GM21786 (cell line): ENCODE results near the gene ABCD1.
"Not testable (repeated sequence)": the region's sequence is repeated elsewhere in the genome, so short reads cannot be mapped to it uniquely, and the experiment has no call there.

Experiments used
- ATAC-seq: cut with Tn5 transposase; IDR thresholded peaks from one replicate; pipeline ENCODE4 v1.9.1; 2021; ENCODE audit not compliant: unreplicated experiment

ABCD1 gene

DNA sequence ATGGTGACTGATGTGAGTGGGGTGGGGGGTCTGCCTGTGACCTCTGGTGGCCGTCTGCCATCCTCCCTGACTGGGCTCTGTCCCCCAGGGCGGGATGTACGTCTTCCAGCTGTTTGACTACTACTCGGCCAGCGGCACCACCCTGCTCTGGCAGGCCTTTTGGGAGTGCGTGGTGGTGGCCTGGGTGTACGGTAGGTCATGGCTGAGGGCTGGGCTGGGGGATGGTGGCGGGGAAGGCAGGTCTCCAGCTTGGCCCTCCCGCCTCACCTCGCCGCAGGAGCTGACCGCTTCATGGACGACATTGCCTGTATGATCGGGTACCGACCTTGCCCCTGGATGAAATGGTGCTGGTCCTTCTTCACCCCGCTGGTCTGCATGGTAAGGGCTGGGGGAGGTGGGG, 30.4 kb upstream of the ABCD1 start:
- not testable (repeated sequence) for ATAC-seq

DNA sequence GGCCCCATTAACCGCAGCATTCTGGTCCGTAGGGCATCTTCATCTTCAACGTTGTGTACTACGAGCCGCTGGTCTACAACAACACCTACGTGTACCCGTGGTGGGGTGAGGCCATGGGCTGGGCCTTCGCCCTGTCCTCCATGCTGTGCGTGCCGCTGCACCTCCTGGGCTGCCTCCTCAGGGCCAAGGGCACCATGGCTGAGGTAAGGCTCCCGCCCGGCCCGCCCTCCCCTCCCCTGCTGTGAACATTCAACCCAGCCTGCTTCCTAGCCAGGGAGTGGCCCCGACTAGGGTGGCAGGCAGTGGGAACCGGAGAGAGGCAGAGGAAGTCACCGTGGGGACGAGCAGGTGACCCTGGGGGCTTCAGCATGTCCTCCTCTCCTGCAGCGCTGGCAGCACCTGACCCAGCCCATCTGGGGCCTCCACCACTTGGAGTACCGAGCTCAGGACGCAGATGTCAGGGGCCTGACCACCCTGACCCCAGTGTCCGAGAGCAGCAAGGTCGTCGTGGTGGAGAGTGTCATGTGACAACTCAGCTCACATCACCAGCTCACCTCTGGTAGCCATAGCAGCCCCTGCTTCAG, 29.9 kb upstream of the ABCD1 start:
- ATAC-seq: no peak

DNA sequence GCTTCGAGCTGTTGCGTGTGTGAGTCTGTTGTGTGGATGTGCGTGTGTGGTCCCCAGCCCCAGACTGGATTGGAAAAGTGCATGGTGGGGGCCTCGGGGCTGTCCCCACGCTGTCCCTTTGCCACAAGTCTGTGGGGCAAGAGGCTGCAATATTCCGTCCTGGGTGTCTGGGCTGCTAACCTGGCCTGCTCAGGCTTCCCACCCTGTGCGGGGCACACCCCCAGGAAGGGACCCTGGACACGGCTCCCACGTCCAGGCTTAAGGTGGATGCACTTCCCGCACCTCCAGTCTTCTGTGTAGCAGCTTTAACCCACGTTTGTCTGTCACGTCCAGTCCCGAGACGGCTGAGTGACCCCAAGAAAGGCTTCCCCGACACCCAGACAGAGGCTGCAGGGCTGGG, 28.6 kb upstream of the ABCD1 start:
- no peak for ATAC-seq

DNA sequence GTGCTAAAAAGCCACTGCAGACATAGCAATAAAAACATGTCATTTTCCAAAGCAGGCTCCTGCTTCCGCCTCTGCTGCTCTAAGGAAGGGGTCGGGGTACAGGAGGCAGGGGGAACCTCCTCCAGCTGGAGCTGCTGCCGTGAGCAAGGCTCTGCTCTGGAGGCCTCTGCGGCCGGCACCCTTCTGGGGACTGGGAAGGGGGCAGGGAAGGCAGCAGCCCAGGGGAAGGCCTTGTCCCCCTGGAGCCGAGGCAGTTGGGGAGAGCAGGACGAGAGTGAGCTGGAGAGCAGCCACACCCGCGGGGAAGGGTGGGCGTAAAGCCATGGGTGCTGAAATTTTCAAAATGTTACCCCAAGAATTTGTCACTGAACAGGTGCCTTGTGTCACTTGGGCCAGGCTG, 28.1 kb upstream of the ABCD1 start:
- not testable (repeated sequence) for ATAC-seq

DNA sequence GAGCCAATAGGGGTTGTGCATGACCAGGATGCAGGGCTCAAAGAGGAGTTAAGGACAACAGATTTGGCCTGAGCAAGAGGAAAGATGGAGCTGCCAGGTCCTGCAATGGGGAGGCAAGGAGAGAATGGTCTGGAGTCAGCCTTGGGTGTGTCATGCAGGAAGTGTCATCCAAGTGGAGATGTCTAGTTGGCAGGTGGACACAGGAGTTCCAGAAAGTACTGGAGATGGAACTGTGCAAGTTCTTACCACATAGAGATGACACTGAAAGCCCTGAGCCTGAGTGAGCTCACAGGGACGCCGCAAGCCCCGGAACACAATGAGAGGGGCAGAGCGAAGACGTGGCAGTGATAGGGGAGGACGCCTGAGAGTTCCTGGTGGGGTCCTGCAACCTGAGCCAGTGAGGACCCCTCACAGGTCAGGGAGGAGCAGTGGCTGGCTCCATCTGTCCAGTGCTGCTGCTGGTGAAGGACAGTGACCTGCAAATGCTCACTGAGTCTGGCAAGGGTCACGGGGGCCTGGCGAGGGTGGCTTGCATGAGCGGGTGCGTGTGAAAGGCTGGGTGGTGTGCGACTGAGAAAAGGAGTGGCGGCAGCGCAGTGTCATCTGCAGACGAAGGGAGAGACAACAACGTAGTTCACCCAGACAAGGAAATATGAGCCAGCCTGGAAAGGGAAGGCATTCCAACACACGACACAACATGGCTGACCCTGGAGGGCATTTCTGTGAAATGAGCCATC, 27.5 kb upstream of the ABCD1 start:
- ATAC-seq: not testable (repeated sequence)

DNA sequence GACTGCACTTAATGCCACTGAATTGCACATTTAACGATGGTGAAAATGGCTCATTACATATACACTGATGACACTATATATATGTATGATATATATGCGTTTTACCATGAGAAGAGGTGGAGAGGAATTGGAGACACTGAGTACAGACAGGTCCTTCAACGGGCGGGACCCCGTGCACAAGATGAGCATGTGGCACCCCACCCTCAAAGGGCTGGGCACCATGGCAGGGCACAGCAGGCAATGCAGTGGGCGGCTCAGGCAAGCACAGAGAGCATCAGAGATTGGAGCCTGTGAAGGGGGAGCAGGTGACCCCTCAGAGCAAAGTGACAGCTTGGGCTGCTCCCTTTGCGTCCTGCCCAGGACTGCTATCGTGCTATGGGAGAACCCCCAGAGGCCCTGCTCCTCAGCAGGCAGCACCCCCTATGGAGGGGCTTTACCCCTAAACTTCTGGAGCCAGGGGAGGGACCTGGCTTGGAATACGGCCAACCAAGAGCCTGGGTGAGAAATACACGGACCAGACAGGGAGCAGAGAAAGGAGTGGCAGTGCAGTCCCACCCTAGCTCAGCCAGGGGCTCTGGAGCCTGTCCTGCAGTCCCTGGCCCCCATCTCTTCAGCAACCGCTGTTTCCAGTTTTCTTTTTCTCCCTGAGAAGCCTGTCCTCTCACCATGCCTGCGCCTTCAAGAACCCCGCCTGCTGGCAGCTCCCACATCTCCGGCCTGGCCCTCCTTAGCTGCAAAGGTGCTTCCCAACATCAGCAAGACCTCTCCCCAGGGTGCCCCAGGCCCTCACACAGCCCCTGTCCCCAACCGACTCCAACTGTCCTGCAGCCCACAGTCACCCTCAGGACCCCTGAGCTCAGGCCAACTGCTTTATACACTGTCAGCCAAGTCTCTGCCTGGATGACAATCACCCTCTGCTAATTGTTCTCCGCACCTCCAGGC, 26.5 kb upstream of the ABCD1 start:
- ATAC-seq: no peak

DNA sequence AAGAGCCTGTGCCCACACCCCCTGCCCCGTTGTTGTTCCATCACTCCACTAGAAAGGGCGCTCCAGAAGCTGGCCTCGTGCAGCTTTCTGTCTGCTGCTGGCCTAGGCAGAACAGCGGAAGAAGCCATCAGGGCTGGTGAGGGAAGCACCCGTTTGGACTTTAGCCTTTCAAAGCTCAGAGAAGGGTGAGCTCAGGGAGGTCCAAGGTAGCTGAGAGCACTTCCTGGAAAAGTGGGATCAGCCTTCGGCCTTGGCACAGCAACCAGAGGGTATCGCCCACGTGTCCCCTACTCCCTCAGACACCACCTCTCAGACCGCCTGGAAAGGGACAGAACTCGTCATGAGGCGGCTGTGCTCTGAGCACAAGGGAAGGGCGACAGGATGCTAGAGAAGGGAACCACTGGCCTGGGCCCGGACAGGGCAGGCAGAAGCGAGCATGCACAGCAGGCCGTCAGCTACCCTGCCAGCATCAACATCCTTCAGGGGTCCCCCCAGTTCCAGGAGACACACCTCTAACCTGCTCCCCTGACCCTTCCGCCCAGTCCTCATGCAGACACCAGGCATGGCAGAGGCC, 25.4 kb upstream of the ABCD1 start:
- not testable (repeated sequence) for ATAC-seq

DNA sequence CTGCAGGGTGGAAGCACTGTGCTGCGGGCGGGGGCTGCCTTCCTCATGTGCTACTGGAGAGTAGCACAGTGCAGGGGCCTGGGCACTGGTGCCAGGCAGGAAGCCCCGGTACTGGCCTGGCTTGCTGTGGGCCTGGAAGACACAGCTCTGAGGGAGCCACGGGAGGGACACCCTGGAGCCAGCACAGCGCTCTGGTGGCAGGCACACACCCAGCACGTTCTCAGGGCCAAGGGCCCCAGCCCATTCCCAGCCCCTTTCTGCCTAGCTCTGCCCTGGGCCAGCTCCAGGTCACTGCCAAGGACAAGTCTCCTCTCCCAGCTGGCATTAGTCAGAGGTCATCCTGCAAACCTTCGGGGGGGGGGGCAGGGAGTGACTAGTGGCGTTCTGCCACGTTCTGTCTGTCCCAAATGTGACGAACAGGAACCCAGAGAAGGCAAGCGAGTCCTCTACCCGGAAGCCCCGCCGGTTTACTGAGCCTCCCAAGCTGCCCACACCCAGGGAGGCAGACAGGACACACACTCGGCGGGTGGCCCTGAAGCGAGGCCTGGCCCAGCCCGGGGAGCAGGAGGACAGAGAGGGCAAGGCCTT, 24.8 kb upstream of the ABCD1 start:
- not testable (repeated sequence) for ATAC-seq

DNA sequence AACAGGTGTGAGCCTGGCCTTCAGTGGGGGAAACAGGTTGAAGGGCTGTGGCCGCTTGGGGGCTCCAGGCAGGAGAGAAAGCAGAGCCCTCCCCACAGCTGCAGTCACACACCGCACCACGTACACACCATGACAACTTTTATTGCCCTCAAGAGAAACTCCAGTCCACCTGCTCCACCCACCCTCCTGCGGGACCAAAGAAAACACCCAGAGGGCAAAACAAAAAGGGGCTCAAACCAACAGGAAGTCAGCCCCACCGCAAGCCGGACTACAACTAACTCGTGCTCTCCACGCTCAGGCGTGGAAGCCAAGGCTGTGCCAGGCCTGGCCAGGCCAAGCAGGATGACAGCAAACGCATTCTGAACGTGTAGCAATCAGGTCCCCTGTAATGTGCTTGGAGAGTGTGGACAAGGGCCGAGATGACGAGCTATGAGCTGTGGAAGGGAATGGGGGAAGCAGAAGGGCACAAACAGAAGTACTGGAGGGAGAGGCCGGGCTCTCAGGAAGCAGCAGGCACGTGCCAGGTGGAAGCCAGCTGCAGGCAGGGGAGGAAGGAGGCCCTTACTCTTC, 24.2 kb upstream of the ABCD1 start:
- ATAC-seq: no peak

DNA sequence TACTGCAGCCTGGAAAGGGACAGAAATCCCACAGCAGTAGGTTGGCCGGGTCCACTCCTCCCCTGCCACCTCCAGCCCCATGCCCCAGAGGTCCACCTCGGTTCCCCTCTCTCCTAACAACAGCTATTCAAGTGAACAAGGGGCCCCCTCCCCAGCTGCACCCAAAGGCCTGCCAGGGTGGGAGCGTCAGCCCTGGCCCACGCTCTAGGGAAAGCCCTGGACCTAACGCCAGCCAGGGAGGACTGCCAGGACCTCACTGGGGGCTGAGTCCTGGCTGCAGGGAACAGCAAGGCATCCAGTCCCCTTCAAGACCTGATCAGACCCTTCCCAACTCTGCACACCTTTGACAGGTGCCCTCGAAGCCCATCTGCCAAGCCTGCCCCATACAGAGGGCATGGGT, 23.7 kb upstream of the ABCD1 start:
- ATAC-seq: no peak

DNA sequence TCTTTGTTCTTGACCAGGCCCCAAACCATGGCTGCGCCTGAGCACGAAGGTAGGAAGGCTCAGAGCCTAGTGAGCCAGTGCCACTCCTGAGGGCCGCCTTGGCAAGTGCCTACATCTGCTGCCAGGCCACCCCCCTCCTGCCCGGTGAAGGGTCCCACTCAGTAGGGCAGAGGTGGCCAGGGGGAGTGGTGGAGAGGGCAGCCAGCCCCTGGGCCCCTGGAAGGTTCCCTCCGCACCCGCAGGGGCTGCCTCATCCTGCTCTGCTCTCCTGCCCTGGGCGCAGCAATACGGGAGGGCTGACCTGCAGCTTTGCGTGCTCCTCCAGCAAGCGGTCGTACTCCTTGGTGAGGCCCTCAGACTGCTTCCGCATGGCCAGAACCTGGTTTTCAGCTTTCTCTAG, 22.9 kb upstream of the ABCD1 start:
- no peak for ATAC-seq

DNA sequence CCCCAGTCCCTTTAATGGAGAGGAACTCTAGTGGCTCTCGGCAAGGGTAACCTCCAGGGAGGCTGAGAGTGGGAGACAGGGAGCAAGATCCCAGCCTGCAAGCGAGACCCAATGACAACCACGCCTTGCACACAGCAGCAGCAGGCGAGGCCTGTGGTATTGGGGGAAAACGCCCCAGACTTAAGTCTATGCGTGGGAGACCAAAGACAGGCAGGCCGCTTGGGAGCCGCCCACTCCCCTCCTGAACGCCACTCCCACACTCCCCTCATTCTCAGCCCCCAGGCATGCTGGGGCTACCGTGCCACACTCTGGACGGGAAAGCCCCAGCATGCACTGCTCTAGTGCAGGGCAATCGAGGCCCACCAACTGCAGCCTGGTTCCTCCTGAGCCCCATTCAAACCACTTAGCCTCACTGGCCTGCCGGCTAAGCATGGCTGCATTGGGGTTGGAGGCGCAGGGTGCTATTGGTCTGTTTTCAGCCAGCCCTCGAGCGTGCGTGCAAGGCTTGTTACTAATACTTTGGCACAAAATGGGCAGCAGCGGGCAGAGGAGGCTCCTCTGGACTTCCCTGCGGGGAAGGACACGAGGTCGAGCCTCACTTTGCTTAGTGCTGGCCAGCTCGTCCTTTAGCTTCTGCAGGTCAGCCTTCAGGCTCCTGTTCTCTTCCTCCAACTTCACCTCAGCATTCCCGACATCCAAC, 22.2 kb upstream of the ABCD1 start:
- no peak for ATAC-seq

DNA sequence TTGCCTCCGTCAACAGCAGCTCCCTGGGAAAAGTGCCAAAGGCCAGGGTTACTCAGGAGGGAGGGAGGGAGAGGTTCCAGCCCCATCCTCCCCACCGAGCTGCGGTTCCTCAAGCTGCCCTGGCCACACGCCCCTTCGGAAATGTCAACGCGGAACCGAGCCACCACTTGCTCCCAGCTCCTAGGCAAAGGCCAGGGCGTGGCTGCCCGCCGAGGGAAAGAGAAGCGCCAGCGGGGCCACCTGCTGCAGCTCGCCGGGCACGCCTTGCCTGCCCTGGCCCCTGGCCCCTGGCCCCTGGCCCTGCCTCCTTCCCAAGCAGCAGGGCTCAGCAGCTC, 21.7 kb upstream of the ABCD1 start:
- ATAC-seq: no peak

DNA sequence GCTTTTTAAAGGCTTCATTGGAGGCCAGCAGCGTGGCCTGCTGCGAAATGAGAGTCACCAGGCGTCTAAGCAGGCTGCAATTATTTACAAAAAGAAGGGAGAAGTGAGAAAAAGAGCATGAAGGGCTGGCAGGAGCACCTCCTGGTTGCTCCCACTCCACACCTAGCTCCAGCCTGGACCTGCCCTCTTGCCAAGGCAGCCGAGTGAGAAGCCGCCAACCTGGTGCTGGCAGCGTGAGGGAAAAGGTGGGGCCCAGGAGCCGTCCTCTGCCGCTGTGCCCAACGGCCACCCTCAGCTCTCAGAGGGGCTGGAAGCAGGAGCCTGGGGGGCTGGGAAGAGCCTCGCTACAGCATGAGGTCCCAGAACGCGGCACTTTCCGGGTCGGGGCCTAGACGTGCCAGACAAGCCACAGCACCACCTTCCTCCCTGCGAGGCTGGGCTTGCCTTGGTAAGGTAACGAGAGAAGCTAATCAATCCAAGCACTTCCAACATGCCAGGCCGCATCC, 20.6 kb upstream of the ABCD1 start:
- ATAC-seq: no peak

DNA sequence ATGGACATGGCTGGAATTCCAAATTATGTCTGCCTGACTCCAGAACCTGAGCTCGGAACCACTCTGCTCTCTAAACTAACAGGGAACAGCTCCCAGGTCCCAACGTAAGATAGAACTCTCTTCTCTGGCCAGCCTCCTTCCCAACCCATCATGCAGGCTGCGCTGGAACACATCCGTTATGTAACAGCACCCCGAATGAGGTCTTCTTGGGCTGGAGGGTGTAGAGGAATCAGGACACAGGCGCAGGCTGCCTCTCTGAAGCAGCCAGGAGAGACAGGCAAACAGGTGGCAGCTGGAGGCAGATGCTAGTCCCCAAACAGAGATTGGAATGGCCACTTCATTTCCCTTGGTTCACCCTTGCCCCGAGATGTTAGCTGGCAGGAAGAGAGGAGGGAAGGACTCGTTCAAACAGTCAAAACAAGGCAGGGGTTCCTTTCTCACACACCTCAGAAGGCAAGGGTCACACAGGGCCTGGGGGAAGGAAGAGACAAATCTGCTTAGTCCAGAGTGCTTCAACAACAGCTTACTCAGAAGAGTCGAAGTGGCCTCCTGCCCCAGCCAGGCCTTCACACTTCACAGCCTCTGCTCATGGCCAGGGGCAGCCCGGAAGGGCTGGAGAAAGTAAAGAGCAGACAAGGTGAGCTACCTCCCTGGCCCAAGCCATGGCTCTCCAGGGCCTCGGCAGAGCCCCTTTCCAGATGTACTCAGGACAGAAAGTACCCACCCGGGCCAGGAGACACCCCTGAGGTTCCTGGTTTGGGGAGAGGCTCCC, 19.8 kb upstream of the ABCD1 start:
- not testable (repeated sequence) for ATAC-seq

DNA sequence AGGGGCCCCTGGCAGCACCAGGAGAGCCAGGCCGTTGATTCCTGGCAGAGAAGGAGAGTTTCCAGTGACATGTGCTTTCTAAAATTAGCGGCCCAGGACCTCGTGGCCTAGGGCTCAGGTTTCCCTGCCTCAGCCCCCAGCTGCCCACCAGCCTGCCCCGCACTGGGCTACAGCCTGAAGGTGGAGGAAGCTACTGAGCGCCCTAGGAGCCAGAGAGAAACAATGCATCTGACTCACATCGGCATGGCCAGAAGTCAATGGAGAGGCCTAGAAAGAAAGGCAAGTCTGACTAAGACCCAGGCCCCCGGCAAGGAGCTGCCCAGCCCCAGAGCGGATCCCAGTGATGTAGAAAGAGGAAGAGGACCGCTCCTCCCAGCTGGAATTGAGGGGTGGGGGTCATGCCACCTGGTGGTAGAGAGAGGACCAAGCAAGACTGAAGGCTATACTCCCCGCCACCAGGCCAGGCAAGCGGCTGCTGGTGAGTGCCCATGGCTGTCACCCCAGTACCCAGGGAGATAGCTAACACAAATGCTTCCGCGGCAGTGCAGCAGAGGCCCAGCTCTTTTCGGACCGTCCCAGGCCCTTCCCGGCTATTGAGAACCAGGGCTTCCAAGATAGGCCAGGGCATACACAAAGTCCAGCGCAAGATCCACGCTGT, 19.1 kb upstream of the ABCD1 start:
- not testable (repeated sequence) for ATAC-seq

DNA sequence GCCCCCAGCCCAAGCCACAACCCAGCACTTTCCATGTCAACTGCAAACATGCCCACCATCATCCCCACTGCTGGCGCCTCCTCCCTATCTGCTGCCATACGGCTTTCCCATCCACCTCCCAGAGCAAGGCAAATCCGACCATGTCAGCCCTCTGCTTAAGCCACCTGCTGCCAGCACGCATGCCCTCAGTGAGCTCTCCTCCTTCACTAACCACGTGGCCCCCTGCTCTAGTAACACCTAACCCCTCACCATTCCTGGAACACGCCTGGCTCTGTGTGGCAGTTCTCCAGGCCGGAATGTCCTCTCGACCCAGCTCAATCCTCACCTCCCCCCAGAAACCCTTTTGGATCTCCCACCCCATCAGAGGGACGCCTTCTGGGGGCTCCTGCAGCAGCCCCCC, 17.9 kb upstream of the ABCD1 start:
- no peak for ATAC-seq

DNA sequence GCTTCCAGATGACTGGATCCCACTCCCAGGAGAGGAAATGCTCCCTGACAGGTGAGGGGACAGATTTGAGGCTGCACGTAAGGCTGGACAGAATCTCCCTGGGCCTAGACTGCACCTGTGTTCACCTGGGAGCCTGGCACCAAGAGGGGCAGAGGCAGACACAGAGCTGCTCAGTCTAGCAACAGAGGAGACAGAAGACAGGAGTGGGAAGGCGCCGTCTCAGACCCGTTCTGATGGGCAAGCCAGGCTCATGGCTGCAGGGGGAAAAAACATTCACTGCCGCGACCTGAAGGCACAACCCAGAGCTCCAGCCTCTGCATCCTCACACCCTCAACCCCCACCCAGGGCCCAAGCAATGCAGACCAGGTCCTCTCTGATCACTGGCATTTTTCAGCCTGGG, 17.2 kb upstream of the ABCD1 start:
- ATAC-seq: no peak

DNA sequence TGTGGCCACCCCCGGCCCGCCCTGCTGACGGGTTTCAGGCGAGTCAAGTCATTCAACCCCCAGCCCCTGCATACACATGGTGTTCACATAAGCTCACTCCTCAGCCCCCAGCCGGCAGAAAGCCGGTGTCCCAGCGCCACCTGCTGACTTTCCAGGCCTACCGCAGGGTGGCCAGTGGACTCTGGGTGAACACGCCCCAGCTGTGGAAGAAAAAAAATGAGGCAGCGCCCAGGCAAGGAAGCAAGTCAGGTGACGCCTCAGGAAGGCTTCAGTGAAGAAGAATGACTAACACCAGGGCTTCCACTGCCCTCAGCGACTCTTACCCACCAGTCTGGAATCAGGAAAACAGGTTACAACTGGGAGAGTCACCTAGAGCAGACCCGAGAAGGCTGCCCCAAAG, 16.2 kb upstream of the ABCD1 start:
- ATAC-seq: no peak
